Hematopoietic multipotent progenitor cell treated with erythropoietin and hydrocortisone succinate and interleukin-3 and kit ligand, for 15 days (in vitro differentiated cells): ENCODE data around the gene CDCP1.
"Not testable (repeated sequence)": the region's sequence is repeated elsewhere in the genome, so short reads cannot be mapped to it uniquely, and the experiment has no call there.

Source experiments
- DNase-seq: peaks from one replicate; pipeline ENCODE4 v3.0.0-alpha.2; 2015; ENCODE audit warnings: low spot score

The CDCP1 gene

GRCh38 chr3:45056608-45057301 is 89.4 kb downstream of the CDCP1 start:
- DNase-seq: no peak

- peak; percentile 29 for DNase-seq
Observed at GRCh38 chr3:45055411-45056143, 90.6 kb downstream of the CDCP1 start.

- DNase-seq: no peak
Observed at GRCh38 chr3:45055032-45055410, 91.2 kb downstream of the CDCP1 start.

- no peak for DNase-seq
Observed at GRCh38 chr3:45054196-45054857, 91.9 kb downstream of the CDCP1 start.

- not testable (repeated sequence) for DNase-seq
Observed at GRCh38 chr3:45053805-45054195, 92.4 kb downstream of the CDCP1 start.

GRCh38 chr3:45051685-45052084 is 94.5 kb downstream of the CDCP1 start:
- no peak for DNase-seq

- no peak for DNase-seq
Observed at GRCh38 chr3:45049807-45050206, 96.4 kb downstream of the CDCP1 start.

- DNase-seq: no peak
Observed at GRCh38 chr3:45048244-45048643, 97.9 kb downstream of the CDCP1 start.

GRCh38 chr3:45043728-45044299 is 102.4 kb downstream of the CDCP1 start:
- DNase-seq: no peak

GRCh38 chr3:45042162-45042561 is 104.0 kb downstream of the CDCP1 start:
- no peak for DNase-seq

- no peak for DNase-seq
Observed at GRCh38 chr3:45041666-45042065, 104.5 kb downstream of the CDCP1 start.

- peak; percentile 92 for DNase-seq
Observed at GRCh38 chr3:45037720-45038455, 108.3 kb downstream of the CDCP1 start.

- DNase-seq: no peak
Observed at GRCh38 chr3:45035441-45036301, 110.5 kb downstream of the CDCP1 start.

GRCh38 chr3:45034612-45035252 is 111.4 kb downstream of the CDCP1 start:
- DNase-seq: no peak

GRCh38 chr3:45033791-45034190 is 112.4 kb downstream of the CDCP1 start:
- no peak for DNase-seq
